COLO668 (cell line): ENCODE measurements around the gene GJA9.
"Not testable (repeated sequence)": the region's sequence is repeated elsewhere in the genome, so short reads cannot be mapped to it uniquely, and the experiment has no call there.

Experiments used
- DNase-seq: peaks from one replicate; lab custom pipeline; 2025; ENCODE audit not compliant: unreplicated experiment; lab: John Stamatoyannopoulos, UW

GJA9 gene

GRCh38 chr1:38875811-38876210 lies 5.6 kb downstream of the GJA9 start:
- DNase-seq: no peak

DNA sequence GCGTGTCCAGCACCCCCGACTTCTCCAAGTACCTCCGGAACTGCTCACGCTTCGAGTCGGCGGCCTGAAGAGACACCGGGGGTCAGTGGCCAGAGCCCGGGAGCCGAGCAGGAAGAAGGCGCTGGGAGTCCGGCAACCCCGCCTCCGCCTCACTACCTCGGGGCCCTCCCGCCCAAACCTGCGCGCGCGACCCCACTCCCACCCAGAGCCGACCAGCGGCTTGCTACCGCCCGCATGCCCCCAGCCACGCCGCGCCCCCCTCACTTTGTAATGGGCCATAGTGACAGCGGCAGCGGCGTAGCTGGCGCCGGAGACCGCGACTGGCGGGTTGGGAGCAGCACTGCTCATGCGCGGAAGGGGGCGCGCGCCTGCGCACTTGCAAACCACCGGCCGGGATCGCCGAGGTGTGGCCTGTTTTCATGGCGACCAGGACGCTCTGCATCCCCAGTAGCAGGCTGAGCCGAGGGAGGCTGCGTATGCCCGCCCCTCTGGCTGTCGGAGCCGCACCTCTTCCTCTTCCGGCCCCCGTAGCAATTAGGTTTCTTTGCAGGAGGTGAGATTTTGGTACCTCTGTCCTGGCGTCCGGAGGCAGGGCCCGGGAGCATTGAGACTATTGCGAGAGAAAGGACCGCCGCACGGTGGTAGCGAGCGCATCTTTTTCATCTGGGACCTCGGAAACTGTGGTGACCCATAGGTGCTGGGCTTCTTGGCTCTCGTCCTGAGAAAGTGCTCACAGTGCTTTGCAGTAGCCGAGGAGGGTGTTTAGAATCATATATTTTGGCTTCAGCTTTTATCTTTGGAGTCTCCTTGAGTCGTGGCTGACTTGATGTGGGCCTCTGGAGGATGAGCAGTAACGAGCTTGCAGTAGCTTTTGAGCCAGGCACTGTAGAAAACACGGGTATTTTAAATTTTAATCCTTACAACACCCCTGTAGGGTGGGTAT lies 8.1 kb downstream of the GJA9 start, which contains the start of gene MYCBP:
MYCBP (minus strand) TSS at position 322 of the 943 bp plus-strand sequence; CDS start at position 279, 43 bp downstream.
- peak; percentile 99 for DNase-seq

DNA sequence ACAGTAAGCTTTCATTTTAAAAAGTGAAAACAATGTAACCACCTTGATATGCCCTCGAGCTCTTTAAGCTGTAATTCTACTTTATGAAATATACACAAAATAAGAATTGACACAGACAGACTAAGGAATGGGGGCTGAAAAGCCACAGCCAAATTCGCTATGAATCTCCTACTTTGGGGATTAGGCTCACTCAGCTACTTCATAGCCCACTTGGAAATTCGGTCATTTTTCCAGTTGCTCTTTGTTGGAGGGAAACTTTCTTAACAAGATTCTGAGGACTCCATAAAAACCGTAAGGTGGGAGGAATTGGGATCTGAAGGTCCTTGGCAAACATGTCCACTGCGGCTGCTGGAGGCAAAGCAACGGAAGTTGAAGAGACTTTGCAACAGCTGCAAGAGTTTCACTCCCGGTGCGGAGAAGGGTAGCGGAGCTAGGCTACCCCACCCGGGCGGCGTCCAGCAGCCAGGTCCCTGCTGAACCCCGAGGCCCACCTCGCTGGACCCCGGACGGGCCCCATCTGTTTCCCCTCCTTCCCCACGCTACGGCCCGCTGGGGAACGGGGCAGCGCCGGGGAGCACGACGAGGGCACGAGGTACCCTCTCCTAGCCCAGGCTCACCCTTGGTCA lies 8.9 kb downstream of the GJA9 start:
- no peak for DNase-seq

- no peak for DNase-seq
Measured at GRCh38 chr1:38870996-38871395, 10.4 kb downstream of the GJA9 start.

DNA sequence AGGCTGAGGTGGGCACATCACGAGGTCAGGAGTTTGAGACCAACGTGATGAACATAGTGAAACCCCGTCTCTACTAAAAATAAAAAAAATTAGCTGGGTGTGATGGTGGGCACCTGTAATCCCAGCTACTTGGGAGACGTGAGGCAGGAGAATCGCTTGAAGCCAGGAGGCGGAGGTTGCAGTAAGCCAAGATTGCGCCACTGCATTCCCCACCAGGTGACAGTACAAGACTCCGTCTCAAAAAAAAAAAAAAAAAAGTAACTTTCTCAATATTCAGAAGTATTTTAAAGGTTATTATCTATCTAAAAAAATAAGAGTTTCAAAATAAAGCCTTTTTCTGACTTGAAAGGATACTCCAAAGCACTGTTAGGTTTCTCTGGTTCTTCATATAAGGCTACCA lies 14.2 kb downstream of the GJA9 start:
- no peak for DNase-seq

GRCh38 chr1:38865112-38865715 lies 16.2 kb downstream of the GJA9 start:
- DNase-seq: no peak

DNA sequence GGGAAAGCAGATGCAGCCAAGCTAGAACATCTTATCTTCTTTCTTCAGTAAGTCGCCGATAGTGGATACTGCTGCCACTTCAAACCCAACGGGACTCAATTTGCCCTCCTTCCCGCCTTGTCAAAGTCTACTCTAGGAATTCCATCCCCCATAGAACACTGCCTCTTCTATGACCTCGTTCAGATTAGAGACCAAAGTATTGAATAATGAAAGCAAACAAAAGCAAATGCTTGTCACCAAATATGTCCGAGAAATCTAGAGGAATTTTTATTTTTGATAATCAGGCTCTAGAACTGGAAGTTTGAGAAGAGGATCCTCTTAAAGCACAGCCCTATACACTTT lies 21.0 kb downstream of the GJA9 start:
- no peak for DNase-seq

DNA sequence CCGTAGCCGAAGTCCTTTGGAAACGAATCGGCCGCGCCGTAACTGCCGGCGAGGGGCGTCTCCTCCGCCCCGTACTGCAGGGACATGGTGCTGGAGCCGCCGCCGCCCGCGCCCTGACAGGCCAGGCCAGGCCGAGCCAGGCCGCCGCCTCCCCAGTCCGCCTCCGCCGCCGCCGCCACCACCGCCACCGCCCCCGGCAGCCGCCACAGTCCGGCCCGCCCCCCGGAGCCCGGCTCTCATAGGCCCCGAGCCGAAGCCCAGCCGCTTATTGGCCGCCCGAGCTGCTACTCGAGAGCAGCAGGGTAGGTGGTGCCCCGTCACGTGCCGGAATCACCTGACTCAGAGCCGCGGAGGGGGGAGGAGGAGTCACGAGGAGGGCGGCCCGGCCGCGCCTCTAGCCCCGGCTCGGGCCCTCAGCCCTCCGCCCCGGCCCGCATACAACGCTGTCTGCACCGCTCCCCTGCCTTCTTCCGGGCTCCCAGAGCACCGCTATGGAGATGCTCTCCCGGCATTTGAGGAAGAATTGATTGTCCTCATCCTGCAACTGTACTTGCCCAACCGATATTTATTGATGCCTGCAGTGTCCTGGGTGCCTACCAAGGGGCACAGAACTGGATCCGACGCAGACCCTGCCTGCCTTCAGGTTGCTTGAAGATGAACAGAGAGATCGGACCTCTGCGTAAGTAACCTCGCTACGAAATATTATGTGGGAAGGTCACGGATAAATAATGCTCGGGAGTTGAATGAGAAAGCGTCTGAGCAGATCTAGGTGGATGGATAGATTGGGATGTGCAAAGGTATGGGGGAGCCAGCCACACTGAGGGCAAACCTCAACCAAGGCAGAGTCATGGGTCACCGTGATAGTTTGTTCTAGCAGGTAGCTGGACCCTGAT lies 21.6 kb downstream of the GJA9 start, which contains the start of gene RRAGC:
RRAGC (minus strand) TSS at position 212 of the 893 bp plus-strand sequence; CDS start at position 86, 126 bp downstream.
- peak; percentile 100 for DNase-seq

- DNase-seq: peak; percentile 74
Measured at GRCh38 chr1:38858833-38859560, 22.4 kb downstream of the GJA9 start.

GRCh38 chr1:38852780-38853179 lies 28.6 kb downstream of the GJA9 start:
- no peak for DNase-seq

DNA sequence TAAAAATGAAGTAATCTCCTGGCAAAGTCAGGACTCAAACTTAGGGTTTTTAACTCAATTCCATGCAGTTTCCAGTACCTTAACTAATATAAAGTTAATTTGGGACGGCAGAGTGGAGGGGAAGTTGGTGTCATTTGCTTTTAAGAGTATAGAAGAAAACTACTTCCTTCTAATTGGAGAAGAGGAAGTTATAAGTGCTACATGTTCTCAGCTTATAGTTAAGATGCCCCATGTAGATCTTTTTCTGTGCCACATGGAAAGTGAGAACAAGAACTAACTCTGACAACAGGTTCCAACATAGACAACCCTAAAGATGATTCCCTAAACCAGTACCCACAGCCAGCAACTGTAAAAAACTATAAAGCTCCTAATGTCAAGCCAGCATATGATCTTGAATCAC lies 33.3 kb downstream of the GJA9 start:
- no peak for DNase-seq

DNA sequence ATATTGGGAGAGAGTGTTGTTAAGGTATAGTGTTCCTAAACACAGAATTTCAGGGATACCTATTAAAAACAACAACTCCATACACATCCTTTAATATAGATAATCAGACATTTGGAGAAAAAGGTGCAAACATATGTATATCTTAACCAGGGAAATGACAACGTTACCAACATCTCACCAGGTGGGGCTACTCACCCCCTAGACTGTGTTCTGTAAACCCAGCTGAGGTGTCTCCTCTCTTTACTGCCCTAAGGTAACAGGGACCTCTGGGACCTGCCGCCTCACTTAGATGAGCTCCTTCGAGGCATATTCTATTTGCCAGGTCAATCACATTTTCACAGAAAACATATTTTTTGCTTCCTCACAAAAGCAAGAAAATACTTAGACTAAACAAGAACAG lies 35.2 kb downstream of the GJA9 start:
- no peak for DNase-seq

- not testable (repeated sequence) for DNase-seq
Measured at GRCh38 chr1:38845088-38845487, 36.3 kb downstream of the GJA9 start.

- DNase-seq: no peak
Measured at GRCh38 chr1:38840281-38840680, 41.1 kb downstream of the GJA9 start.

GRCh38 chr1:38839363-38839762 lies 42.0 kb downstream of the GJA9 start:
- DNase-seq: no peak

DNA sequence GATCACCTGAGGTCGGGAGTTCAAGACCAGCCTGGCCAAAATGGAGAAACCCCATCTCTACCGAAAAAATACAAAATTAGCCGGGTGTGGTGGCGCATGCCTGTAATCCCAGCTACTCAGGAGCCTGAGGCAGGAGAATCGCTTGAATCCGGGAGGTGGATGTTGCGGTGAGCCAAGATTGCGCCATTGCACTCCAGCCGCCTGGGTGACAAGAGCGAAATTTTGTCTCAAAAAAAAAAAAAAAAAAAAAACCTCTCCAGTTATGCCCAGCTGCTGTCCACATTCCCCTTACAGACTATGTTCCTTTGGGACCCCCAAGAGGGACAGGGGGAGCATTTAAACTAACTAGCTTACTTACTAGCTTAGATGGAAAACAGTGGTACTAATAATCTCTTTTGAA lies 45.1 kb downstream of the GJA9 start:
- not testable (repeated sequence) for DNase-seq

DNA sequence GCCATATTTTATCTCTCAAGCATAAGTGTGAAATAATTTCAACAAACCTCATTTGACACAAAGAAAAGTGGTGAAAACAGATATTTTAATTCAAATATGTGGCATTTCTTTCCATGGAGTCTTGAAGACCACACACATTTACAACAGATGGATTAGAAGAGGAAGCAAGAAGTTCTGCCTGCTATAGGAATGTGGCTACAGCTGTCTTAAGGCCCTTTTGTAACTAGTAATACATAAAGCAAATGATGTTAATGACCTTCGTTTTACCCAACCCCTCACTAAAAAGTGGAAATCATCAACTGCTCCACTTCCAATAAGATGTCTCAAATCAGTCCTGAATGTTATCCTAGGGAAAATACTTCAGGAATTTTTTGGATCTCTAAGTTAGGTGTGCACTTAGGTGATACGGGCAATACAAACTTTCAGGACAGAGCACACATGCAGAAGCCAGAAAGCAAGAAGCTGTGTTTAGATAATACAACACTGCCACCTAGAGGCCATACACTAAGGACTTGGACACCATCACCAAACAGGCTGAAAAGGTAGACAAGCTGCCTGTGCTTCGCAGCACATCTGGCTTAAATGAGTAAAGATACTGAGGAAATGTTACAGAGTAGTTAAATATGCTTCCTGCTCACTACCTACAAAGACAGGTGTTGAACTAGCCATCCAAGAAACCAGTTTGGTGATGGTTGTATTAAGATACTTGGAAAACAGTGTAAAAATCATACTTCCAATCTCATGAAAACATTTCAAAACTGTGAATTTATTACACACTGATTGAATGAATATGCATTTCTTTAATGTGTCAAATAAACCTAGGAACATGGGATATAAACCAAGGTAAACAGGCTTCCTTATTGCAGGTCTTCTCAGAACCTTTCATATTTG lies 46.2 kb downstream of the GJA9 start:
- peak; percentile 66 for DNase-seq

DNA sequence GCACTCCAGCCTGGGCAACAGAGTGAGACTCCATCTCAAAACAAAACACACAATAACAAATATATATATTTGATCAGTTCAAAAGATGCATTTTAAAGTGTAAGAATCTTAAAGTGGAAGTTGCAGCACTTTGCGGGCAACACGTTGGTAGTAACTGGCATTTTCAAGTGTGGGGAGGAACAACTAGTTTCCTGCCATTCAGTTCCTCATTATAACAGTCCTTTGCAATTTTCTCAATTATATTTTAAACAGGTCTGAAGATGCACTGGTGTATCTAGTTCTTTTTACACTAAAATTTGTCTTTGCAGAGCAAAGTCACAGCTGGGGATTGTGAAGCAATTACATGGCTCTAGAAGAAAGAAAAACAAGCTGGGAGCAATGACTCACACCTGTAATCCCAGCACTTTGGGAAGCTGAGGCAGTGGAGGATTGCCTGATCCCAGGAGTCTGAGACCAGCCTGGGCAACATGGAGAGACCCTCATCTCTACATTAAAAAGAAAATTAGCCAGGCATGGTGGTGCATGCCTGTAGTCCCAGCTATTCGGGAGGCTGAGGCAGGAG lies 47.1 kb downstream of the GJA9 start:
- DNase-seq: no peak

- DNase-seq: no peak
Measured at GRCh38 chr1:38833146-38833545, 48.2 kb downstream of the GJA9 start.
